ENCODE measurements around the gene POLR2H. TPM values are rescaled to one million over a fixed set of nuclear protein-coding genes. Genes with fewer than 3 reads are reported as not detected.

POLR2H gene
- total RNA-seq, 4 donors from 2014 or later = 42.4 to 116 (median 66.2) TPM

- DNase-seq (ENCODE audit: low spot score in 2 of 2) = no peak
- Histone ChIP-seq H3K9me3 (no peaks in the 10 kb centered on the region), H3K27me3 (peaks cover 11% of the 10 kb centered on the region), H3K27ac (no peak overlapping the region), H3K4me3 (no peak overlapping the region), H3K4me1 (no peaks in the 10 kb centered on the region), H3K36me3 (peaks cover 3% of the 10 kb centered on the region)
- no peak for TF ChIP-seq CTCF (IDR thresholded peaks at IDR 0.05)
- TF ChIP-seq POLR2AphosphoS5 (IDR thresholded peaks at IDR 0.05) = no peak
- TF ChIP-seq EP300 (IDR thresholded peaks at IDR 0.05) = no peak
- TF ChIP-seq POLR2A (IDR thresholded peaks at IDR 0.05) = no peak
- 93% methylated on average over 5 of the region's 5 CpGs for WGBS
These were observed 28.5 kb downstream of the POLR2H start for GRCh38 chr3:184389935-184390528.

GRCh38 chr3:184391266-184391665 lies 29.8 kb downstream of the POLR2H start:
- Histone ChIP-seq H3K27ac (no peak overlapping the region), H3K4me1 (no peaks in the 10 kb centered on the region), H3K27me3 (peaks cover 6% of the 10 kb centered on the region), H3K9me3 (no peaks in the 10 kb centered on the region), H3K36me3 (peaks cover 3% of the 10 kb centered on the region), H3K4me3 (no peak overlapping the region)
- DNase-seq (ENCODE audit: low spot score in 2 of 2) = no peak
- TF ChIP-seq POLR2A (IDR thresholded peaks at IDR 0.05) (no peak), EP300 (IDR thresholded peaks at IDR 0.05) (no peak), CTCF (IDR thresholded peaks at IDR 0.05) (no peak), POLR2AphosphoS5 (IDR thresholded peaks at IDR 0.05) (no peak)
- WGBS = 80% methylated on average over 3 of the region's 3 CpGs

- WGBS = 76% methylated on average over 5 of the region's 5 CpGs
These were observed 33.8 kb downstream of the POLR2H start for GRCh38 chr3:184395320-184395660.

GRCh38 chr3:184399410-184399809 lies 37.9 kb downstream of the POLR2H start:
- 20% methylated on average over 9 of the region's 9 CpGs for WGBS
- Histone ChIP-seq H3K36me3 (no peaks in the 10 kb centered on the region), H3K9me3 (no peaks in the 10 kb centered on the region), H3K27me3 (no peaks in the 10 kb centered on the region), H3K27ac (no peak overlapping the region), H3K4me1 (no peaks in the 10 kb centered on the region), H3K4me3 (no peak overlapping the region)
- no peak for TF ChIP-seq CTCF (IDR thresholded peaks at IDR 0.05)
- TF ChIP-seq EP300 (IDR thresholded peaks at IDR 0.05) = no peak
- no peak for TF ChIP-seq POLR2AphosphoS5 (IDR thresholded peaks at IDR 0.05)
- no peak for TF ChIP-seq POLR2A (IDR thresholded peaks at IDR 0.05)
- no peak for DNase-seq (ENCODE audit: low spot score in 2 of 2)

More at GRCh38 chr3:184395320-184395660, 33.8 kb downstream of the POLR2H start:
- no peaks in the 10 kb centered on the region for H3K27me3 ChIP-seq
- H3K36me3 ChIP-seq = no peaks in the 10 kb centered on the region
- DNase-seq (ENCODE audit: low spot score in 2 of 2) = no peak
- TF ChIP-seq POLR2A (IDR thresholded peaks at IDR 0.05) = no peak
- no peak for TF ChIP-seq POLR2AphosphoS5 (IDR thresholded peaks at IDR 0.05)
- TF ChIP-seq EP300 (IDR thresholded peaks at IDR 0.05) = no peak
- no peak for TF ChIP-seq CTCF (IDR thresholded peaks at IDR 0.05)
- H3K9me3 ChIP-seq = no peaks in the 10 kb centered on the region
- no peak overlapping the region for H3K4me3 ChIP-seq
- H3K27ac ChIP-seq = no peak overlapping the region
- no peaks in the 10 kb centered on the region for H3K4me1 ChIP-seq

GRCh38 chr3:184405075-184406030 lies 43.8 kb downstream of the POLR2H start:
- no peak overlapping the region for H3K4me3 ChIP-seq
- H3K36me3 ChIP-seq = no peaks in the 10 kb centered on the region
- 82% methylated on average over 20 of the region's 20 CpGs for WGBS

More at GRCh38 chr3:184405075-184406030, 43.8 kb downstream of the POLR2H start:
- no peak for DNase-seq (ENCODE audit: low spot score in 2 of 2)
- Histone ChIP-seq H3K9me3 (no peaks in the 10 kb centered on the region), H3K27me3 (no peaks in the 10 kb centered on the region), H3K27ac (no peak overlapping the region), H3K4me1 (no peaks in the 10 kb centered on the region)
- TF ChIP-seq POLR2AphosphoS5 (IDR thresholded peaks at IDR 0.05) = no peak
- no peak for TF ChIP-seq CTCF (IDR thresholded peaks at IDR 0.05)
- TF ChIP-seq POLR2A (IDR thresholded peaks at IDR 0.05) = no peak
- TF ChIP-seq EP300 (IDR thresholded peaks at IDR 0.05) = no peak
